GM18505 (cell line): Measurements from ENCODE around the gene CAMK2D.
"Not testable (repeated sequence)": the region's sequence is repeated elsewhere in the genome, so short reads cannot be mapped to it uniquely, and the experiment has no call there.

ENCODE experiments used
- ATAC-seq: cut with Tn5 transposase; IDR thresholded peaks from one replicate; pipeline ENCODE4 v1.9.1; 2021; ENCODE audit not compliant: unreplicated experiment
- POLR2A ChIP-seq: IDR thresholded peaks from 4 replicates; pipeline ENCODE4 v1.6.1; 2011; ENCODE audit warnings: borderline replicate concordance; ENCODE audit not compliant: insufficient read depth, insufficient read length; ENCODE audit errors: extremely low read depth

CAMK2D gene

DNA sequence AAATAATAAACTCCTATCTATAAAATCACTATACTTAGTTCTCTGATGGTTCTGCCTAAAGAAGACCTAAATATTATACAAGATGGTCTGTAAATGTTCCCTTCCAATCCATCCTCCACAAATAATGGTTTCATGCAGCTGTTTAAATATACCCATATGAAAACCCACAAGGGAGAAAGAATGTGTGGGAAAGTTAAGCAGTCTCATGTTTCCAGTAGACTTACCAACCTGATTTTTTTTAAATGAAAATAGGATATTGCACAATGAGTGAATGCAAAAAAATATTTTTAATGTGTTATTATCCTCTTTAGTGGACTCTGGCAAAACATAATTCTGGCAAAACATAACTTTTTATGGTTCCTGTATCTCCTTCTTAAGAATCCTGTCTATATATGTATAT, 23.3 kb downstream of the CAMK2D start:
- no peak for TF ChIP-seq POLR2A
- ATAC-seq = no peak

DNA sequence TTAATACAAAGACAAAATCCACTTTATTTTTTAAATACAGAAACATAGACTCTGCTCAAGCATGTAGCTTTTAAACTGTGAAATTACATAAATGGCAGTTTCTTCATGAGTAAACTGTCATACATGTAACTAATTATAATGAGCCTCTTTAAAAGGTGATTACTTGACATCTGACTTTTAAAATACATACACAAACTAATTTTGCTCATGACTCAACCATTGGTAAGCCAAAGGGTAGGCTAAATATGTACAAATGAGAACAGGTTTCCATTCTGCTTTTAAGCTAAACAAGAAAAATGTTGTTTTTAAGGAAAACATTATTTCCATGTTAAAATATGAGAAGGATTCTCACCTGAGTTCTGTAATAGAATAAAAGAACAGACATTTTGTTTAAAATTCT, 27.9 kb downstream of the CAMK2D start:
- TF ChIP-seq POLR2A = no peak
- ATAC-seq = no peak

DNA sequence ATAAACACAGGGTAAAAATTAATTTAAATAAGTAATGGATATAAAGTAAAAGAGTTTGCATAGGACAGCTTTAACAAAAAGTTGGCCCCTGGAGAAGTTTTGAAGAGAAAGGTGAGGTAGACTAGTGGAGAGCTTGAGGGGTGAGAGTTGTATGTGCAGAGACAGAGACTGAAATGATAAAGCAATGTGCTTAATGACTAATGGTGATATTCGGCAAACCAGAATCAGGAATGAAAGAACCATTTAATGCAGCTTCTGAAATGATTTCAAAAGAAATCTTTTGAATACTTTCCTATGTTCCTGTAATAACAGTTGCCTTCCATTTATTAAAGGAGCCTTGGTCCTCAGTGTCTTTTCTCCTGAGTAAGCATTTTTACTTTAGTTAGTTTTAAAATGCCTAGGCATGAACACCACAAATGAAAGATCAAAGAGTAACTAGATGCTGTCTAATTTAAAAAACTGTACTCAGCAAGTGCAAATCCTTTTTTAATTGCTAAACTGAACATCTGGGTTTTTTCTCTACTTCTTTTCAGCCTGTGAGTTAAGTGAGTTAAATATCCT, 28.5 kb downstream of the CAMK2D start:
- no peak for TF ChIP-seq POLR2A

DNA sequence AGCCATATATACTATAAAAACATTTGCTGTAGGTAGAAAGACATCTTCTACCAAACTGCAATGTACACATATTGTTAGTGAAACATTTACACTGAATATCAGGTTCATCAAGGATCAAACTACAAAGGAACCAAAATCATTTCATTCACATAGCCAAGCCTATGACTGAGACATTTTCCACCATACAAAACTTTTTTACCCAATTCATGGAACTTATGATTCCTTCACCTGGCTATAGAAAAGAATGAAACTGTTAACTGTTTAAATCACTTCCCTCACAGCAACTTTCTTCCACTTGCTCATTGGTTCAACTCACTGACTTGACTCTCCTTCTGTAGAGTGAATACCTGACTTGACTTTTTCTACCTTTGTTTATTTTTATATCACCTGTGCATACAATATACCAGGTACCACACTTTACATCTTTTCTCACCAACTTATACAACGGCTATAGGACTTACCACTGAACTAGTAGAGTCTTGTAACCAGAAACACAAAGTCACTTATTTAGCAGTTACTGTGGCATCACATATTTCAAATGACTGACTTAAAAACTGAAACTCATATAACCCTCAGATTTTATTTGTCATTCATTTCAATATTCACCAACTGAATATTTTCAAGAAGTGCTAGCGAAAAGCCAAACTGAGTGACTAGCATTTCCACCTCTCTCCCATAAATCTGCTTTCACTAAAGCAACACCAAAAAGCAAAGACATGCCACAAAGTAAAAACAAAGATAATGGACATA, 30.9 kb downstream of the CAMK2D start:
- ATAC-seq = no peak
- no peak for TF ChIP-seq POLR2A

More for the DNA sequence above, 28.5 kb downstream of the CAMK2D start:
- ATAC-seq = no peak

DNA sequence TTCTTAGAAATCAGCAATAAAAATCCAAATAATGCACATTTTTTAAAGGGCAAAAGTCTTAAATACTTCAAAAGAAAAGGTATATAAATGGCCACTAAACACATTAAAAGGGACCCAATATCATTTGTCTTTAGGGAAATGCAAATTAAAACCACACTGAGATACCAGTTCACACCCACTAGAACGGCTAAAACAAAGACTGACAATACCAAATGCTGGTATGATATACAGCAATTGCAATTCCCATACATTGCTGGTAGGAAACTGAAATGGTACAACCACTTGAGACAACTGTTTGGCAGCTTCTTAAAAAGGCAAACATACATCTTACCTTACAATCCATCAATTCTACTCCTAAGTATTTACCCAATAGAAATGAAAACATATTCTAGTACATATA, 33.7 kb downstream of the CAMK2D start:
- no peak for TF ChIP-seq POLR2A
- ATAC-seq = no peak

- ATAC-seq = no peak
- TF ChIP-seq POLR2A = no peak
Measured at GRCh38 chr4:113725963-113726362, 35.6 kb downstream of the CAMK2D start.

DNA sequence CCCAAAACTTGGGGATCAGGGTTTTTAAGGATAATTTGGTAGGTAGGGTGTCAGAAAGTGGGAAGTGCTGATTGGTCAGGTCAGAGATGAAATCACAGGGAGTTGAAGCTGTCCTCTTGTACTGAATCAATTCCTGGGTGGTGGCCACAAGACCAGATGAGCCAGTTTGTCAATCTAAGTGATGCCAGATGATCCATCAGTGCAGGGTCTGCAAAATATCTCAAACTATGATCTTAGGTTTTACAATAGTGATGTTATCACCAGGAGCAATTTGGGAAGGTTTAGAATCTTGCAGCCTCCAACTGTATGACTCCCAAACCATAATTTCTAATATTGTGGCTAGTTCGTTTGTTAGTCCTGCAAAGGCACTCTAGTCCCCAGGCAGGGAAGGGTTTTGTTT, 43.3 kb downstream of the CAMK2D start:
- ATAC-seq = no peak
- TF ChIP-seq POLR2A = no peak

DNA sequence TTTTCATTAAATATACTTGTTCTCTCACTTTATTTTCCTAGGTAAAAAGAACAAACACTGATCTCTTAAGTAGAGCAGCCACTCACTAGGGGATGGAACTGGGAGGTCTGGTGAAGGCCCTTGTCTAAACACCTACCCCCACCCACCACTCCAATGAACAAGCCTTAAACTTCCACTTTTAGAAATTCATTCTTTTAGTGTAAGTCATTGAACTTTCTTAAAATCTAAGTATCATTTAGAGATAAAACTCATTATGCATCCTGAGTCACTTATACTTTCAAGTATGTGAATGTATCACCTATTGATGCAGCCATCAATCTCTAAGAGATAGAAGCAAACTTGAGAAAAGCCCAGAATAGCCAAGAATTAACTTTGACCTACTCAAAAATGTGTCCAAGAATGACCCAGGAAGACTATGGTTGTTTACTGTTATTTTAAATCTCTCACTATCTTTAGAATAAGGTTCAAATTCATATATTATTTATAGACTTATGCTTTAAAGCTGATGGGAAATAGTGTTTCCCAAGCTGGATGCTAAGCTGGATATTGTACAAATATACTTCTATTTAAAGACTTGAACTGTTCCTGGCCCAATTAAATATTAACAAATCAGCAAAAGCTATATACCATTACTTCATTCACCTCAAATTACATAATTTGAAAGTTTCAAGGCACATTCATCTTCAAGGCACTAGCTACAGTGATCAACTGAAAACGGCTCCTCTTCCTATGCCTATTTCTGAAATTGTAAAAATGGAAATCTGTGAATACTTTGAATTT, 49.5 kb downstream of the CAMK2D start:
- no peak for TF ChIP-seq POLR2A

DNA sequence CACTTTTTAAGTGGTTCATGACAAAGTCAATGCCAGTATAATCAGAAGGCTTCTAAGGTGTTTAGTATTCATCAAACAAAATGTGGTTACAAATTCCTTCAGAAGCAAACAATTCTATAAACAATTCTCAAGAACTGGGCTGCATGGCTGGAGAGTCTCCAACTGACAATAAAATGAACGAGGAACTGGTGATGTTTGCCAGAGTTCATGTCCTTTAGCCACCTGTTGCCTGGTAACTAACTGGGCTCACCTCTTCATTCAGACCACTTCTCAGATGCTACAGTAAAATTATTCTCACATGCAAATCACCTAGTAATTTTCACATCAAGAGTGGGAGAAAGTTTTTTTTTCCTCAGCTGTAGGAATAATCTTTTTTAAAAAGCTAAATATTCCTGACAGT, 53.3 kb downstream of the CAMK2D start:
- TF ChIP-seq POLR2A = no peak
- peak; percentile 56 for ATAC-seq

More for the DNA sequence above, 49.5 kb downstream of the CAMK2D start:
- ATAC-seq = no peak

DNA sequence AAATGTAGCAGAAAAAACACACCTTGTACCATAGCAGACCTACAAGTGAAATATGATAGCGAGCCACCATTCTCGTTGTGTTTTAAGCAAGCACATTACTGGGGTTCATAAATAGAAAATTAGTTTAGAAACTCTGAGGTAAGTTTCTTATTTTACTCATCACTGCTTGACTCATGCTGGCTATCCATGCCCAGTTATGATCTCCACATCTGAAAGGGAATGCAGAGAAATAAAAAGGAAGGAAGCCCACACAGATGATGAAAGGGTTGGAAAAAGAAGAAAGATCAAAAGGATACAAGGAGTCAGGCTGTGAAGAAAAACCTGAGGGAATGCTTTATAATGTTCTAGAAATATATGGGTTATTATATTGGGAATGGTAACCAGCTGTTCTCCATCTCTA, 54.5 kb downstream of the CAMK2D start:
- TF ChIP-seq POLR2A = no peak
- ATAC-seq = no peak

DNA sequence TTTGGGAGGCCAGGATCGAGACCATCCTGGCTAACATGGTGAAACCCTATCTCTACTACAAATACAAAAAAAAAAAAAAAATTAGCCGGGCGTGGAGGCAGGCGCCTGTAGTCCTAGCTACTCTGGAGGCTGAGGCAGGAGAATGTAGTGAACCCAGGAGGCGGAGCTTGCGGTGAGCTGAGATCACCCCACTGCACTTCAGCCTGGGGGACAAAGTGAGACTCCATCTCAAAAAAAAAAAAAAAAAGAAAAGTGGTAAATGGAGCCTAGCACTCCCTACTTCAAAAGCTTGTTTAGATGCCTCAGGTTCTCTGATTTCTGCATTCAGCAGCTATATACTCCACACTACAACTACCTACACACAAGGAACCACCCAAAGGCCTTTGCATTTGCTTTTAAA, 56.4 kb downstream of the CAMK2D start:
- not testable (repeated sequence) for ATAC-seq

- ATAC-seq = not testable (repeated sequence)
Measured at GRCh38 chr4:113702596-113702995, 58.9 kb downstream of the CAMK2D start.

GRCh38 chr4:113701169-113701568, 60.4 kb downstream of the CAMK2D start:
- no peak for ATAC-seq
- no peak for TF ChIP-seq POLR2A

DNA sequence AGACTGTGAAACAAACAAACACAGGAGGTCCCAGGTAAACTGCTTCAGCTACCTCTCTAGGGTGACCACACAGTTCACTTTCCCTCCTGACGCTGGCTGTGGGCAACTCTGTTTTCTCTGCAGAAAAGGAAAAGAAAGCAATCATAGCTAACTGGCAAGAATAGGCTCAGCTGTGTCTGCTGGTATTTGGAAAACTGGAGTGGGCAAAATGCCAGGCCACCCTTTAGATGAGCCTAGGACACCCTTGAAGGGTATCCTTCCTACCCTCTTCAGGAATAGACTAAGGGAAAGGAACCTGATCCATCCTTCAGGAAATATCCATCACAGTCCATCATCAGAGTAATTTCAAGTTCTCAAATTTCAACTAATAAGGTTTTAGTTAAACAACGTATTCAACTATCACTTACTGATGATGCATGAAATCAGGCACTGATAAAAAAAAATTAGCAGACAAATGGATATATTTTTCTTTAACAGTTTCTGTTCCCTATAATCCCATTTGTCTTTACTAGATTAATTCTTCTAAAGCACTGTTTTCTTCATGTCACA, 60.9 kb downstream of the CAMK2D start:
- no peak for TF ChIP-seq POLR2A
- ATAC-seq = no peak
